Peyer's patch (tissue), 4 donors: ENCODE measurements around the gene ARHGAP15. TPM values are rescaled to one million over a fixed set of nuclear protein-coding genes. Genes with fewer than 3 reads are reported as not detected.

Source experiments
- DNase-seq, 3 donors: peaks; one replicate each; pipeline ENCODE4 v3.0.0-alpha.2; 2017 to 2019
- H3K27ac ChIP-seq, 4 donors: fragments of 200-600 bp; sonication (generic); one replicate each; pipeline ENCODE4 v1.5.1; 2016 to 2019
- H3K27me3 ChIP-seq, 2 donors: fragments of 200-600 bp; sonication (generic); one replicate each; pipeline ENCODE4 v1.5.1; 2019
- H3K36me3 ChIP-seq, 3 donors: fragments of 200-600 bp; sonication (generic); one replicate each; pipeline ENCODE4 v1.5.1; 2016 to 2019
- H3K4me1 ChIP-seq, 4 donors: fragments of 200-600 bp; sonication (generic); one replicate each; pipeline ENCODE4 v1.5.1; 2016 to 2019
- H3K4me3 ChIP-seq, 4 donors: fragments of 200-600 bp; sonication (generic); 1 replicate in 3 of 4; 2 replicates in 1 of 4; pipeline ENCODE4 v1.5.1; 2016 to 2019; ENCODE audit warnings: mild to moderate bottlenecking in 1 of 4
- H3K9me3 ChIP-seq, 4 donors: fragments of 200-600 bp; sonication (generic); one replicate each; pipeline ENCODE4 v1.5.1; 2016 to 2019; ENCODE audit warnings: mild to moderate bottlenecking in 1 of 4
- POLR2A ChIP-seq, 2 donors: fragments of 450-650 bp; IDR thresholded peaks; one replicate each; pipeline ENCODE4 v1.5.1; 2017; ENCODE audit warnings: antibody characterized with exemption in 2 of 2, mild to moderate bottlenecking in 2 of 2, moderate library complexity in 2 of 2
- total RNA-seq, 4 donors: library from RNA; depleted of rRNA; stranded (reverse); fragments of >200 nt; gene quantifications; one replicate each; pipeline ENCODE4 v1.1.0, GENCODE V29; 2016
- TF ChIP-seq, protein P1 (sequence below), 6 experiments: fragments of 450-650 bp in 4 of 6; fragments of 200-600 bp in 2 of 6; sonication (generic) in 1 of 6; IDR thresholded peaks; one replicate each; pipeline ENCODE4 v1.5.1; 2017 to 2019; ENCODE audit warnings: antibody characterized with exemption in 6 of 6, mild to moderate bottlenecking in 3 of 6, moderate library complexity in 1 of 6

Gene ARHGAP15
- total RNA-seq, 4 donors from 2014 or later, result 6.7 to 203 (median 12.5) TPM

DNA sequence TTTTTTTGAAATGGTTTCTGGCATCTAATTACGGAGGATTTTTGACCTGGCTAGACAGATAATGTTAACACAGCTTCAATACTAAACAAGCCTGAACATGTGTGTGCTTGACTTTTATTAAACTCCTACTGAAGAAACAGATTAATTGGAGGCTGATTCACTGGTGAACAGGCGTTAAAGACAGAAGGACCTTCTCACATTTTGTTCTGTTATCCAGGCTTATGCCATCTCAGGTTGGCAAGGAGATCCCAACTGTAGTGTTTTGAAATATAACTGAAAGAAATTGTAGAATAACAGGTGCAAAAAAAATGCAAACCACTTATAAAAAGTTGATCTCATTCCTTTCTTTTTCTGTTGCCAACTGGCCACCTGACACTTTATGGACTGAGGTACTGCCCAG, 269.6 kb downstream of the ARHGAP15 start:
- Histone ChIP-seq H3K36me3 (no peaks in the 10 kb centered on the region), H3K9me3 (no peaks in the 10 kb centered on the region)
- no peak for TF ChIP-seq POLR2A (IDR thresholded peaks at IDR 0.05)
- TF ChIP-seq, protein P1, sequence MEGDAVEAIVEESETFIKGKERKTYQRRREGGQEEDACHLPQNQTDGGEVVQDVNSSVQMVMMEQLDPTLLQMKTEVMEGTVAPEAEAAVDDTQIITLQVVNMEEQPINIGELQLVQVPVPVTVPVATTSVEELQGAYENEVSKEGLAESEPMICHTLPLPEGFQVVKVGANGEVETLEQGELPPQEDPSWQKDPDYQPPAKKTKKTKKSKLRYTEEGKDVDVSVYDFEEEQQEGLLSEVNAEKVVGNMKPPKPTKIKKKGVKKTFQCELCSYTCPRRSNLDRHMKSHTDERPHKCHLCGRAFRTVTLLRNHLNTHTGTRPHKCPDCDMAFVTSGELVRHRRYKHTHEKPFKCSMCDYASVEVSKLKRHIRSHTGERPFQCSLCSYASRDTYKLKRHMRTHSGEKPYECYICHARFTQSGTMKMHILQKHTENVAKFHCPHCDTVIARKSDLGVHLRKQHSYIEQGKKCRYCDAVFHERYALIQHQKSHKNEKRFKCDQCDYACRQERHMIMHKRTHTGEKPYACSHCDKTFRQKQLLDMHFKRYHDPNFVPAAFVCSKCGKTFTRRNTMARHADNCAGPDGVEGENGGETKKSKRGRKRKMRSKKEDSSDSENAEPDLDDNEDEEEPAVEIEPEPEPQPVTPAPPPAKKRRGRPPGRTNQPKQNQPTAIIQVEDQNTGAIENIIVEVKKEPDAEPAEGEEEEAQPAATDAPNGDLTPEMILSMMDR (IDR thresholded peaks at IDR 0.05), result no peak

DNA sequence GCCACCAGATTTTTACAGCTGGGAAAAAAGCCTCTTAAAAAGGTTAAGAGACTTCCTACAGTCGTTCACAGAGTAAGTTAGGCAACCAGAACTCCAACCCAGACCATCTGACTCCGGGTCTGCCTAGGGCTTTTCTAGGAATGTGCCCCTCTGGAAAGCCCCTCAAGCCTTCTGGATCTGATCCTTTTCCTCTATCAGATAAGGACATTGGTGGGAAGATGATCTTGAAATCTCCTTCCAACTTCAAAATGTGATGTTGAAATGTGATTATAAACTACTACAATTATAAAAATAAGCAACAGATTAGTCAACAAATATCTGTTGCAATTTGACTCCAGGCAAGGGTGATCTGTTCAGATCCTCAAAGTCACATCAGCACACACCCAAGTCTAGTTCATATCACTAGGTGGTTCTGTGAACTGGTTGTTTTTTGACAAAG, 270.4 kb downstream of the ARHGAP15 start:
- no peaks in the 10 kb centered on the region for H3K9me3 ChIP-seq
- TF ChIP-seq, protein P1 (IDR thresholded peaks at IDR 0.05), result no peak
- H3K27me3 ChIP-seq, result no peaks in the 10 kb centered on the region
- H3K36me3 ChIP-seq, result no peaks in the 10 kb centered on the region
- no peak for DNase-seq
- H3K4me1 ChIP-seq, result no peaks in the 10 kb centered on the region
- no peak overlapping the region for H3K27ac ChIP-seq
- H3K4me3 ChIP-seq, result no peak overlapping the region

More for the DNA sequence above, 269.6 kb downstream of the ARHGAP15 start:
- Histone ChIP-seq H3K27ac (no peak overlapping the region), H3K4me3 (no peak overlapping the region), H3K27me3 (no peaks in the 10 kb centered on the region), H3K4me1 (no peaks in the 10 kb centered on the region)
- DNase-seq, result no peak

DNA sequence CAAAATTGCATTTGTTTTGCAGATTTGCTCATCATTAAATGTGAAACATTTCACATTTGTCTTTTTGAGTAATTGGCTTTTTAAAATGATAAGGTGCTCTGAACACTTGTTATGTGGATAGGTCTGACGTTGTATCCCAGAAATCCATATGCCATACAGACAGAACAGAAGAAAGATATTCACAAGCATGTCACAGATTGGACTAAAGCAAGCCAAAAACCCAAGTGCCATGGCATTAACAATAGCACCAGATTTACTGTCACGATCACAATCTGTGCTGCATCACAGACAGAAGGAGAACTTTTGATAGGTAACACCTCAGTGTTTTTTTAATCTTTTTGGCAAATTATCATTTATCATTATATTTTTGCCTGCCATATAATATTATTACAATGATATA, 272.6 kb downstream of the ARHGAP15 start:
- H3K36me3 ChIP-seq, result no peaks in the 10 kb centered on the region
- H3K27me3 ChIP-seq, result no peaks in the 10 kb centered on the region
- TF ChIP-seq, protein P1 (IDR thresholded peaks at IDR 0.05), result no peak
- no peak for TF ChIP-seq POLR2A (IDR thresholded peaks at IDR 0.05)
- H3K9me3 ChIP-seq, result no peaks in the 10 kb centered on the region
- no peak overlapping the region for H3K4me3 ChIP-seq
- H3K27ac ChIP-seq, result no peak overlapping the region
- no peak for DNase-seq
- H3K4me1 ChIP-seq, result no peaks in the 10 kb centered on the region

DNA sequence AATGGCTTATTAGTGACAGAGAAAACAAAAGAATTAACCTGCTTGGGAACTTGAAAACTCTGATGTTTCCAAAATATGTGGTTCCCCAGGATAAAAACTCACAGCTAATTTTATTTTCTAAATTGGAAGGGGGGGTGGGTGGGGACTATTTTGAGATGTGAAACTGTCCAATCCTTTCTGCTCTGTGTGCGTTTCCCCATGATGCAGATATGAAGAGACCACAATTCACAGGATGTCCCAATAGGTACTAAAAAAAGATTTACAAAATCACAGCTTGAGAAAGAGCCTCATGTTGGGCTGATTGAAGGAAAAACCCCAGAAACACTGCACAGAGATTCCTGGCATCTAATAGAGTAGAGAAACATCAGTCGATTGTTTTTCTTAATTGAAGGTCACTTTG, 273.2 kb downstream of the ARHGAP15 start:
- Histone ChIP-seq H3K4me1 (no peaks in the 10 kb centered on the region), H3K27ac (no peak overlapping the region), H3K4me3 (no peak overlapping the region), H3K36me3 (no peaks in the 10 kb centered on the region), H3K27me3 (no peaks in the 10 kb centered on the region), H3K9me3 (no peaks in the 10 kb centered on the region)
- DNase-seq, result no peak
- no peak for TF ChIP-seq POLR2A (IDR thresholded peaks at IDR 0.05)
- TF ChIP-seq, protein P1 (IDR thresholded peaks at IDR 0.05), result no peak

DNA sequence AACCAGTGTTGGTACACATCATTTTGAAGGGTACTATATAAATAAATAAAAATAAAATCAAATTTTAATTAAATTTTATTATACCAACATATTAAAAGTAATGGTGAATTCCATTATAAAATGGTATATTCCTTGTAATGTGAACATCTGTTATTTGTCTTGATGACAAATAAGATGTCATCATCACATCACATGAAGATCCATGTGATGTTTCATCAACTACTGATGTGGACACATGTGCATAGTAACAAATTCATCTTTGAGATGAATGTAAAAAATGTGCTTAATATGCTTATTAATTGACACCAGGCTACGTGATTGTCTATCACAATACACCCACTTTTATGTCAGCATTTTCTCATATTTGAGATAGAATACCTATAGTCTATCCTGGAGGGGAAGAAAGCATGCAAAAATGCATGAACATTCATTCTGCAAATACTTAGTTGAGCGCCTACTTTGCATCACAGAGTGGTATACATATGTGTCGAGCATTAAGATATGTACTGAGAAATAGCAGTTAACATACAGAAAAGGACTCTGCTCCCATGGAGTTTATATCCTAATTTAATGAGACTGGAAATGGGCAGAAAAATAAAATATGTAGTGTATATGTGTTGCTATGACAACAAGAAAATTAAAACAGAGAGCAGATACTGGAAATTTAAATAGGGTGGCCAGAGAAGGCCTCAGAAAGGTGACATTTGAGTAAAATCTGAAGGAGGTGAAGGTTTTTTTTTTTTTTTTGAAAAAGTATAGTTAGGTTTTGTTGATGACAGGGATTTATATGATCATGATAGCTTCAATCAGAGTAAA, 281.1 kb downstream of the ARHGAP15 start:
- Histone ChIP-seq H3K4me3 (no peak overlapping the region), H3K4me1 (no peaks in the 10 kb centered on the region), H3K27me3 (no peaks in the 10 kb centered on the region), H3K9me3 (no peaks in the 10 kb centered on the region), H3K27ac (no peak overlapping the region), H3K36me3 (no peaks in the 10 kb centered on the region)
- TF ChIP-seq POLR2A (IDR thresholded peaks at IDR 0.05), result no peak
- TF ChIP-seq, protein P1 (IDR thresholded peaks at IDR 0.05), result no peak
- no peak for DNase-seq
